IgD-negative memory B cell (primary cell): Measurements from ENCODE around the gene BTN1A1. TPM values are rescaled to one million over a fixed set of nuclear protein-coding genes. Genes with fewer than 3 reads are reported as not detected.
"Not testable (repeated sequence)": the region's sequence is repeated elsewhere in the genome, so short reads cannot be mapped to it uniquely, and the experiment has no call there.

Experiments used
- H3K27ac Mint-ChIP-seq, 3 donors: one replicate each; pipeline ENCODE4 v1.8.0; 2020 to 2022; ENCODE audit warnings: mild to moderate bottlenecking in 3 of 3, mixed read lengths in 3 of 3, moderate library complexity in 1 of 3
- H3K27me3 Mint-ChIP-seq: one replicate; pipeline ENCODE4 v1.8.0; 2021; ENCODE audit warnings: mixed read lengths
- H3K36me3 Mint-ChIP-seq: one replicate; pipeline ENCODE4 v1.8.0; 2020; ENCODE audit warnings: mild to moderate bottlenecking, mixed read lengths
- H3K4me1 Mint-ChIP-seq, 3 donors: one replicate each; pipeline ENCODE4 v1.8.0; 2020 to 2022; ENCODE audit warnings: mixed read lengths in 3 of 3, mild to moderate bottlenecking in 1 of 3
- H3K4me3 Mint-ChIP-seq, 4 donors: one replicate each; pipeline ENCODE4 v1.8.0; 2020 to 2022; ENCODE audit warnings: mild to moderate bottlenecking in 4 of 4, mixed read lengths in 4 of 4, moderate library complexity in 3 of 4
- H3K9me3 Mint-ChIP-seq, 3 donors: one replicate each; pipeline ENCODE4 v1.8.0; 2020 to 2021; ENCODE audit warnings: mixed read lengths in 3 of 3, mild to moderate bottlenecking in 1 of 3
- polyA plus RNA-seq: library from polyadenylated mRNA; unstranded; fragments of 300-500 nt; fragmentation: Illumina TruSeq; gene quantifications from one replicate; pipeline ENCODE4 v1.2.3, GENCODE V29; 2021

The BTN1A1 gene
- polyA plus RNA-seq, 1 donor from 2014 or later, result 3.7 TPM

- Mint-ChIP-seq H3K4me3 (peak overlapping the region in 1 of 4 donors; percentile 68), H3K4me1 (peaks cover 8 to 13% (median 12%) of the 10 kb centered on the region in 3 donors), H3K36me3 (no peaks in the 10 kb centered on the region), H3K9me3 (peaks cover 0 to 2% (median 0%) of the 10 kb centered on the region in 3 donors), H3K27ac (peak overlapping the region in 1 of 3 donors; percentile 76), H3K27me3 (no peaks in the 10 kb centered on the region)
These were observed 16.7 kb downstream of the BTN1A1 start for GRCh38 chr6:26516481-26517427.

DNA sequence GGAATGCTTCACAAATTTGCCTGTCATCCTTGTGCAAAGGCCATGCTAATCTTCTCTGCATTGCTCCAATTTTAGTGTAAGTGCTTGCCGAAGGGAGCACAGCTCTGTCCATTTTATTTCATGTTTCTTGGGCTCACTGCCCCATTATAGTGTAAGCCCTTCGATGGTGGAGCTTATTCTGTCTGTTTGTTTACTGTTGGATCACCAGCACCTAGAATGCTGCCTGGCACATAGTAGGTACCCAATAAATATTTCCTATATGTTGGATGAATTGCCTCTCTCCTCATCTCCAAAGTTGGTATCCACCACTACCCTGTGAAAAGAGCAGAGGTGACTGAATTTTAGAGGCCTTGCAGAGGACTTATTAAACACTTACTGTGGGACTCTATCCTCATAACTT, 19.3 kb downstream of the BTN1A1 start:
- H3K27ac Mint-ChIP-seq, result peak overlapping the region in 1 of 3 donors; percentile 98

DNA sequence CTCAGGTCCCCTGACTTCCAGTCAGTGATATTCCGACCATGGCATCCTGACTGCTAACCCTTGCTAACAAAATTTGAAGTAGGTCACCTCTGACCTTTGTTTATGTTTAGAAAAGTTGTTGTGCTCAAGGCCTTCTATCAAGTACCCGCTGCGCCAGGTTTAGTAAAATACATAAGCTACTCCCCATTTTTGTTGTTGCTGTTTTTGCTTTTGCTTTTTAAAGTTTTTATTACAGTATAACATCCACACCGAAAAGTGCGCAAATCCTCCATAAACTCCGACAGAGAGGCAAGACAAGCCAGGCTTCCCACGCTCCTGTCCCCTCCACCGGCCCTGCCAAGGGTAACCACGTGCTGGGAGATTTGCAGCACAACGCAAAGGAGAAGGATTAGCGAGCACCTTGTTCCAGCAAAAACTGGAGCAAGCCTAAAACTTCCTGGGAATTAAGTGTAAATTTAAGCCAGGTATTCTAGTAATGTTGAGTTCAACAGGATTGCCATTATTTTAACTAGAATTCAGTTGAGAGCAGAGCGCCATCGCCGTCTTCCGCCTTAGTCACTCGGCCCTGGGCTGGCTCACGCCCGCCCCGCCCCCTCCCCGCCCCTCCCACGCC, 20.2 kb downstream of the BTN1A1 start:
- Mint-ChIP-seq H3K9me3 (peaks cover 0 to 2% (median 0%) of the 10 kb centered on the region in 3 donors), H3K27ac (peak overlapping the region; percentile 85 to 100 (median 98)), H3K36me3 (peaks cover 6% of the 10 kb centered on the region), H3K4me1 (peaks cover 31 to 39% (median 36%) of the 10 kb centered on the region in 3 donors), H3K27me3 (no peaks in the 10 kb centered on the region), H3K4me3 (peak overlapping the region; percentile 58 to 95 (median 83))

More for the DNA sequence above, 19.3 kb downstream of the BTN1A1 start:
- H3K4me1 Mint-ChIP-seq, result peaks cover 26 to 33% (median 33%) of the 10 kb centered on the region in 3 donors
- H3K9me3 Mint-ChIP-seq, result peaks cover 0 to 2% (median 0%) of the 10 kb centered on the region in 3 donors
- H3K4me3 Mint-ChIP-seq, result peak overlapping the region in 1 of 4 donors; percentile 95
- H3K27me3 Mint-ChIP-seq, result no peaks in the 10 kb centered on the region
- peaks cover 5% of the 10 kb centered on the region for H3K36me3 Mint-ChIP-seq

GRCh38 chr6:26520850-26521599, 20.9 kb downstream of the BTN1A1 start:
- peaks cover 31 to 42% (median 41%) of the 10 kb centered on the region in 3 donors for H3K4me1 Mint-ChIP-seq
- peak overlapping the region; percentile 91 to 100 (median 98) for H3K27ac Mint-ChIP-seq
- peaks cover 6% of the 10 kb centered on the region for H3K36me3 Mint-ChIP-seq
- H3K4me3 Mint-ChIP-seq, result peak overlapping the region; percentile 84 to 95 (median 92)
- no peaks in the 10 kb centered on the region for H3K27me3 Mint-ChIP-seq
- H3K9me3 Mint-ChIP-seq, result peaks cover 0 to 2% (median 0%) of the 10 kb centered on the region in 3 donors

GRCh38 chr6:26521600-26522391, 21.7 kb downstream of the BTN1A1 start:
- Mint-ChIP-seq H3K9me3 (peaks cover 0 to 2% (median 0%) of the 10 kb centered on the region in 3 donors), H3K27ac (peak overlapping the region; percentile 91 to 100 (median 98)), H3K36me3 (peaks cover 6% of the 10 kb centered on the region), H3K4me1 (peaks cover 31 to 43% (median 42%) of the 10 kb centered on the region in 3 donors), H3K4me3 (peak overlapping the region; percentile 84 to 95 (median 92)), H3K27me3 (no peaks in the 10 kb centered on the region)

DNA sequence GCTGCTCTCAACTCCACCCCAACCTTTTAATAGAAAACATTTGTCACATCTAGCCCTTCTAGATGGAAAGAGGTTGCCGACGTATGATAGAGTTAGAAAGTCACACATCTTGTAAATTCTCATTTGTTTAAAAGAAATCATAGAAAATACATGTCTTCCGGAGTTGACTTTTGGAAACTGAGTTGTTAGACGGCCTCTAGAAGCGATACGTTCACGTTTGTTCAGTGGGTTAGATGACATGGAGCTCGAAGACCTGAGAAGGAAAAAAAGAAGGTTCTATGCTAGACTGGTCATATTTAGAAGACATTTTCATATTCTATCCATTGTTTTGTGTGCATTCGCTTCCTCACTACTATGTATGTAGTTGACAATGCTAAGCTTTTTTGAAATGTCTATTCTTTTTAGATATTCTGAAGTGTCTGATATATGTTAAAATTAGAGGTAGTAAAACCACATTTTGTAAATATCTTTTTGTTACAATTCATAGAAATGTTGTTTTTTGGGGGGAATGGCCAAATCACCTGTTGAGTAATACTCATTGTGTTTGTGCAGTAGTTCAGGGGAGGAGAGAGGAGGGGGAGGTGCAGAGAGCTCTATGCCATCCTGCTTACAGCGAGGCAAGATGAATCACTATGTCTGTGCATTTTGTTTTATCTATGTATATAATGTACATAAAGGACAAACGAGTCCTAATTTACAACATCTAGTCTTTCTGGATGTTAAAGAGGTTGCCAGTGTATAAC, 22.6 kb downstream of the BTN1A1 start:
- not testable (repeated sequence) for H3K9me3 Mint-ChIP-seq
- Mint-ChIP-seq H3K27ac (peak overlapping the region; percentile 91 to 100 (median 98)), H3K4me3 (peak overlapping the region; percentile 84 to 95 (median 92))

DNA sequence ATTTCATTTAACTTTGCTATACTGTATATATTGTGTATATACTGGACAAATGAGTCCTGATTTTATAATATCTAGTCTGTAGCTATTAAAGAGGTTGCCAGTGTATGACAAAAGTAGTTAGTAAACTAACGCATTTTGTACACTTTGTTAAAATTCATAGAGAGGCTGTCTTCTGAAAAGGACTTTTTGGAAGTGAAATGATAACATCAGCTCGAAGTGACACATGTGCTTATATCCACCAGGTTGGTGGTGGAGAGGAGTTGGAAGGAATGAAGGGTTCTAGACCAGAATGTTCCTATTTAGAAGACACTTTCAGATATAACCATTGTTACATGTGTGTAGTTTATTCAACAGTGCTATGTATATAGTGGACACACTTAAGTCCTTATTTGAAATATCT, 24.2 kb downstream of the BTN1A1 start:
- H3K27me3 Mint-ChIP-seq, H3K9me3 Mint-ChIP-seq, H3K36me3 Mint-ChIP-seq: not testable (repeated sequence)
- peak overlapping the region in 2 of 3 donors; percentile 67 to 80 for H3K27ac Mint-ChIP-seq
- H3K4me3 Mint-ChIP-seq, result peak overlapping the region in 2 of 4 donors; percentile 29 to 95
- H3K4me1 Mint-ChIP-seq, result peaks cover 35 to 43% (median 41%) of the 10 kb centered on the region in 3 donors

More for the DNA sequence above, 22.6 kb downstream of the BTN1A1 start:
- H3K4me1 Mint-ChIP-seq, result peaks cover 34 to 43% (median 41%) of the 10 kb centered on the region in 3 donors
- H3K27me3 Mint-ChIP-seq, H3K36me3 Mint-ChIP-seq: not testable (repeated sequence)

GRCh38 chr6:26524722-26525370, 24.7 kb downstream of the BTN1A1 start:
- H3K9me3 Mint-ChIP-seq, result peaks cover 0 to 2% (median 0%) of the 10 kb centered on the region in 3 donors
- peak overlapping the region in 2 of 4 donors; percentile 55 to 68 for H3K4me3 Mint-ChIP-seq
- peaks cover 6% of the 10 kb centered on the region for H3K36me3 Mint-ChIP-seq
- no peaks in the 10 kb centered on the region for H3K27me3 Mint-ChIP-seq
- H3K27ac Mint-ChIP-seq, result peak overlapping the region in 2 of 3 donors; percentile 67 to 80
- H3K4me1 Mint-ChIP-seq, result peaks cover 35 to 42% (median 39%) of the 10 kb centered on the region in 3 donors

GRCh38 chr6:26525838-26526237, 25.7 kb downstream of the BTN1A1 start:
- peak overlapping the region in 1 of 4 donors; percentile 7 for H3K4me3 Mint-ChIP-seq
- H3K27ac Mint-ChIP-seq, result peak overlapping the region in 1 of 3 donors; percentile 71
- no peaks in the 10 kb centered on the region for H3K27me3 Mint-ChIP-seq
- H3K36me3 Mint-ChIP-seq, result peaks cover 6% of the 10 kb centered on the region
- peaks cover 0 to 2% (median 0%) of the 10 kb centered on the region in 3 donors for H3K9me3 Mint-ChIP-seq
- peaks cover 31 to 35% (median 31%) of the 10 kb centered on the region in 3 donors for H3K4me1 Mint-ChIP-seq

DNA sequence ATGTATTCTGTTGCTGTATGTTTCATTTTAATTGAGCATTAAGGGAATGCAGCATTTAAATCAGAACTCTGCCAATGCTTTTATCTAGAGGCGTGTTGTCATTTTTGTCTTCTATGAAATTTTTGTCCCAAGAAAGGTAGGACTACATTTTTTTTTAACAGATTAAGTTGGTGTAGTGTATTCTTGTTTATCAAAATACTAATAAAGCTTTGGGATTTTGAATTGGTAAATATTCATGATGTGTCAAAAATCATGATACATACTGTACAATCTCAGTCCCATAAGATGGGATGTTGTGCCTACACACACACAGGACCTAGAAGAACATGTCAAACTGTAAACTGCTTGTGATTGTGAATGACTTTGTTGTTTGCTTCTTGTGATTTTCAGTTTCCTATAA, 26.8 kb downstream of the BTN1A1 start:
- Mint-ChIP-seq H3K4me3 (no peak overlapping the region), H3K27me3 (no peaks in the 10 kb centered on the region), H3K4me1 (peaks cover 30 to 38% (median 34%) of the 10 kb centered on the region in 3 donors), H3K9me3 (no peaks in the 10 kb centered on the region), H3K36me3 (peaks cover 6% of the 10 kb centered on the region), H3K27ac (no peak overlapping the region)

DNA sequence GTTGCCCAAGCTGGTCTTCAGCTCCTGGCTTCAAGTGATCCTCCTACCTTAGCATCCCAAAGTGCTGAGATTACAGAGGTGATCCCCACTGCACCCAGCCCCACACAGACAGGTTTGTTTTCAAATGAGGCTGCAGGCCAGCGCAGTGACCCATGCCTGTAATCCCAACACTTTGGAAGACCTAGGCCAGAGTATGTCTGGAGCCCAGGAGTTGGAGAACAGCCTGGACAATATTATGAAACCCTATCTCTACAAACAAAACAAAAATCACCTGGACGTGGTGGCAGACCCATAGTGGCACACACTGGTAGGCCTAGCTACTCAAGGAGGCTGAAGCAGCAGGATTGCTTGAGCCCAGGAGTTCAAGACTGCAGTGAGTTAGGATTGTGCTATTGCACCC, 30.1 kb downstream of the BTN1A1 start:
- Mint-ChIP-seq H3K4me3 (no peak overlapping the region), H3K9me3 (peaks cover 0 to 3% (median 0%) of the 10 kb centered on the region in 3 donors), H3K36me3 (peaks cover 3% of the 10 kb centered on the region), H3K27me3 (no peaks in the 10 kb centered on the region), H3K27ac (peak overlapping the region; percentile 29 to 82 (median 31)), H3K4me1 (peaks cover 19 to 27% (median 25%) of the 10 kb centered on the region in 3 donors)

GRCh38 chr6:26531897-26532296, 31.8 kb downstream of the BTN1A1 start:
- Mint-ChIP-seq H3K4me3 (peak overlapping the region in 1 of 4 donors; percentile 99), H3K36me3 (peaks cover 3% of the 10 kb centered on the region), H3K4me1 (peaks cover 22 to 34% (median 29%) of the 10 kb centered on the region in 3 donors), H3K9me3 (peaks cover 0 to 3% (median 0%) of the 10 kb centered on the region in 3 donors), H3K27me3 (no peaks in the 10 kb centered on the region), H3K27ac (peak overlapping the region; percentile 98 to 99 (median 99))
